ENCODE measurements around the gene POLG. TPM values are rescaled to one million over a fixed set of nuclear protein-coding genes. Genes with fewer than 3 reads are reported as not detected.

POLG gene
- total RNA-seq, 1 experiment from 2014 or later = 63.1 TPM

DNA sequence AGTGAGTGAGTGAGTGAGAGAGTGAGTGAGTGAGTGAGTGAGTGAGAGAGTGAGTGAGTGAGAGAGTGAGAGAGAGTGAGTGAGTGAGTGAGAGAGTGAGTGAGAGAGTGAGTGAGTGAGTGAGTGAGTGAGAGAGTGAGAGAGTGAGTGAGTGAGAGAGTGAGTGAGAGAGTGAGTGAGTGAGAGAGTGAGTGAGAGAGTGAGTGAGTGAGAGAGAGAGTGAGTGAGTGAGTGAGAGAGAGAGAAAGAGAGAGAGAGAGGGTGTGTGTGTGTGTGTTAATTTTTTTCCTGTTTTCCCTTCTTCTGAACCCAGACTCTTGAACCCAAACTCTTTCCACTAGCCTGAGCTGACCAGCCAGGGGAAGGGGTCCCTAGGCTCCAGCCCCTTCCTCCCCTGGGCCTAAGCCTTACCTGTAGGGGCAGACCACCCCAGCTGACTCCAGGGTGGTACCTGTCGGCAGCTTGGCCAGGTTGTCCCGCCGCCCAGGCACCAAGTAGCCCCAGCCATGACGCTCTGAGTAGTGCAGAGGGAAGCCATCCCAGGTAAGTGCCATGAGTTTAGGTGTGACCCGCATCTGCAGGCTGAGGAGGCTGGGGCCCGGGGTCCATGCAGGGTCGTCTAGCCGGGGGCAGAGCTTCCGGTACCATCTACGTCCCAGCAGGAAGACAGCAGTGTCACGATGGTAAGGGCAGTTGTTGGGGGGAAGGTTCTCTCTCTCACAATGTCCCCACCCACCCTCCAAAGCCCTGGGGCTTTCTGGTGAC, 9.4 kb downstream of the POLG start:
- BruUV-seq (replicated peaks) = no TSS peak
- POLR2A ChIA-PET = no interaction called here
- Histone ChIP-seq H3K36me3 (ENCODE audit: control insufficient read depth, insufficient read depth, low read length) (peaks cover 9% of the 10 kb centered on the region), H3K4me1 (no peaks in the 10 kb centered on the region), H3K27me3 (replicated peaks; ENCODE audit: control insufficient read depth, insufficient read depth, low read length) (no peaks in the 10 kb centered on the region), H3K4me3 (ENCODE audit: low read depth, low read length) (no peak overlapping the region), H3K9me3 (no peaks in the 10 kb centered on the region)
- Mint-ChIP-seq H3K4me3 (ENCODE audit: unreplicated experiment) (no peak overlapping the region), H3K27ac (ENCODE audit: unreplicated experiment) (no peak overlapping the region), H3K4me1 (ENCODE audit: low read depth, unreplicated experiment) (no peaks in the 10 kb centered on the region), H3K9me3 (ENCODE audit: unreplicated experiment) (no peaks in the 10 kb centered on the region), H3K36me3 (ENCODE audit: insufficient read depth, unreplicated experiment) (peaks cover 81% of the 10 kb centered on the region), H3K27me3 (ENCODE audit: insufficient read depth, unreplicated experiment) (no peaks in the 10 kb centered on the region)
- TF ChIP-seq, protein P1, sequence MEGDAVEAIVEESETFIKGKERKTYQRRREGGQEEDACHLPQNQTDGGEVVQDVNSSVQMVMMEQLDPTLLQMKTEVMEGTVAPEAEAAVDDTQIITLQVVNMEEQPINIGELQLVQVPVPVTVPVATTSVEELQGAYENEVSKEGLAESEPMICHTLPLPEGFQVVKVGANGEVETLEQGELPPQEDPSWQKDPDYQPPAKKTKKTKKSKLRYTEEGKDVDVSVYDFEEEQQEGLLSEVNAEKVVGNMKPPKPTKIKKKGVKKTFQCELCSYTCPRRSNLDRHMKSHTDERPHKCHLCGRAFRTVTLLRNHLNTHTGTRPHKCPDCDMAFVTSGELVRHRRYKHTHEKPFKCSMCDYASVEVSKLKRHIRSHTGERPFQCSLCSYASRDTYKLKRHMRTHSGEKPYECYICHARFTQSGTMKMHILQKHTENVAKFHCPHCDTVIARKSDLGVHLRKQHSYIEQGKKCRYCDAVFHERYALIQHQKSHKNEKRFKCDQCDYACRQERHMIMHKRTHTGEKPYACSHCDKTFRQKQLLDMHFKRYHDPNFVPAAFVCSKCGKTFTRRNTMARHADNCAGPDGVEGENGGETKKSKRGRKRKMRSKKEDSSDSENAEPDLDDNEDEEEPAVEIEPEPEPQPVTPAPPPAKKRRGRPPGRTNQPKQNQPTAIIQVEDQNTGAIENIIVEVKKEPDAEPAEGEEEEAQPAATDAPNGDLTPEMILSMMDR (IDR thresholded peaks at IDR 0.05; ENCODE audit: insufficient read depth in 1 of 2, low read depth in 1 of 2, low read length in 1 of 2, severe bottlenecking in 1 of 2, unreplicated experiment in 1 of 2) = no peak
- intact Hi-C loops (cut with micrococcal nuclease; ENCODE audit: unreplicated experiment) = no loop called here
- DNase-seq = no peak
- CTCF ChIA-PET = no interaction called here

DNA sequence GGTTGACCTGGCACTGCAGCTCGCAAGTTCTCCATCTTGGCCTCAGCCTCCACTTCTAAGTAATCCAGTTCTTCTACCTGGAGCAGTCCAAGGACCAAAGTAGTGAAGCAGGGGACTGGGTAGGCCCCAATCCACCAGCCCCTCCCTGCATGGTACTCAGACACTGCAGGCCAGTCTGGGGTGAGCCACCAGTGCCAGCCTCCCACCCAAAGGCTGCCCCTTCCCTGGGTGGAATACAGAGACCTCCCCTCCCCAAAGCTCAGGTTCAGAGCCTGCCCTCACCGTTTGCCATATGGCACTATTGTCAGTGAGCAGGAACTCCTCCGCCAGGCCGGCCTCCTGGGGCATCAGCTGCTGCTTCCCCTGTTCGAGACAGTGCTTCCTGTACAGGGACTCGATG, 10.8 kb downstream of the POLG start:
- H3K27me3 ChIP-seq (replicated peaks; ENCODE audit: control insufficient read depth, insufficient read depth, low read length) = no peaks in the 10 kb centered on the region
- POLR2A ChIA-PET = no interaction called here
- Mint-ChIP-seq H3K36me3 (ENCODE audit: insufficient read depth, unreplicated experiment) (peaks cover 85% of the 10 kb centered on the region), H3K27me3 (ENCODE audit: insufficient read depth, unreplicated experiment) (no peaks in the 10 kb centered on the region), H3K9me3 (ENCODE audit: unreplicated experiment) (no peaks in the 10 kb centered on the region), H3K27ac (ENCODE audit: unreplicated experiment) (no peak overlapping the region), H3K4me3 (ENCODE audit: unreplicated experiment) (no peak overlapping the region), H3K4me1 (ENCODE audit: low read depth, unreplicated experiment) (no peaks in the 10 kb centered on the region)
- DNase-seq = no peak
- H3K9me3 ChIP-seq = no peaks in the 10 kb centered on the region
- CTCF ChIA-PET = no interaction called here
- peaks cover 5% of the 10 kb centered on the region for H3K36me3 ChIP-seq (ENCODE audit: control insufficient read depth, insufficient read depth, low read length)
- no peaks in the 10 kb centered on the region for H3K4me1 ChIP-seq
- intact Hi-C loops (cut with micrococcal nuclease; ENCODE audit: unreplicated experiment) = no loop called here
- H3K4me3 ChIP-seq (ENCODE audit: low read depth, low read length) = no peak overlapping the region
- TF ChIP-seq, protein P1 (IDR thresholded peaks at IDR 0.05; ENCODE audit: insufficient read depth in 1 of 2, low read depth in 1 of 2, low read length in 1 of 2, severe bottlenecking in 1 of 2, unreplicated experiment in 1 of 2) = no peak
- no TSS peak for BruUV-seq (replicated peaks)

DNA sequence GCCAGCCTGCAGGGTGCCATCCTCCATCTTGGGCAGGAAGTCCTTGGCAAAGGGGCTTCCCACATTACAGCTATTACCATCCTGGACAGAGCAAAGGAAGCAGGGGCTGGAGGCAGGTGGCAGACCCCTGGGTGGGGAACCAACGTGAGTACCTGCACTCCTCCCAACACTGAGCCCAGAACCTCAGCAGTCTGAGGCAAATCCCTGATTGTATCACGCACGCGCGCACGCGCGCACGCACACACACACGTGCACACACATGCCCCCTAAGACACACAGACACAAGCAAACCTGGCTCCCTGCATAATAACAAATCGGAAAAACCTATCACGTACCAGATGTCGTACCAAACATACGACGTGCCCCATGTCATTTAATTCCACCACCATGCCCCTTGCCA, 11.8 kb downstream of the POLG start:
- intact Hi-C loops (cut with micrococcal nuclease; ENCODE audit: unreplicated experiment) = no loop called here
- Histone ChIP-seq H3K4me3 (ENCODE audit: low read depth, low read length) (no peak overlapping the region), H3K4me1 (no peaks in the 10 kb centered on the region), H3K9me3 (no peaks in the 10 kb centered on the region), H3K36me3 (ENCODE audit: control insufficient read depth, insufficient read depth, low read length) (peaks cover 5% of the 10 kb centered on the region), H3K27me3 (replicated peaks; ENCODE audit: control insufficient read depth, insufficient read depth, low read length) (no peaks in the 10 kb centered on the region)
- Mint-ChIP-seq H3K9me3 (ENCODE audit: unreplicated experiment) (no peaks in the 10 kb centered on the region), H3K4me3 (ENCODE audit: unreplicated experiment) (no peak overlapping the region), H3K27me3 (ENCODE audit: insufficient read depth, unreplicated experiment) (no peaks in the 10 kb centered on the region), H3K4me1 (ENCODE audit: low read depth, unreplicated experiment) (no peaks in the 10 kb centered on the region), H3K27ac (ENCODE audit: unreplicated experiment) (peak overlapping the region; percentile 49), H3K36me3 (ENCODE audit: insufficient read depth, unreplicated experiment) (peaks cover 85% of the 10 kb centered on the region)
- no peak for DNase-seq
- no TSS peak for BruUV-seq (replicated peaks)
- POLR2A ChIA-PET = no interaction called here
- CTCF ChIA-PET = no interaction called here
- TF ChIP-seq, protein P1 (IDR thresholded peaks at IDR 0.05; ENCODE audit: insufficient read depth in 1 of 2, low read depth in 1 of 2, low read length in 1 of 2, severe bottlenecking in 1 of 2, unreplicated experiment in 1 of 2) = no peak

Measured in Caco-2 (cell line).